Heart left ventricle (tissue), 16 donors: Measurements from ENCODE around the gene TCF7. TPM values are rescaled to one million over a fixed set of nuclear protein-coding genes. Genes with fewer than 3 reads are reported as not detected.

Experiments
- ATAC-seq, 4 donors: fragments of 200-7000 bp; cut with Tn5 transposase; one replicate each; pipeline ENCODE4 v1.9.1; 2020 to 2022; ENCODE audit warnings: moderate library complexity in 4 of 4, mild to moderate bottlenecking in 3 of 4, moderate number of reproducible peaks in 1 of 4
- DNase-seq, 5 donors: peaks; one replicate each; pipeline ENCODE4 v3.0.0-alpha.2; 2020
- H3K27ac ChIP-seq, 12 donors: fragments of 200-600 bp; sonication (generic) in 4 of 12; one replicate each; pipeline versions ENCODE4 v1.5.0 to v1.8.0; 2016 to 2022; ENCODE audit warnings: mild to moderate bottlenecking in 2 of 12
- H3K27me3 ChIP-seq, 9 donors: fragments of 200-600 bp; sonication (generic) in 2 of 9; one replicate each; pipeline versions ENCODE4 v1.5.1 to v1.8.0; 2016 to 2022; ENCODE audit warnings: mild to moderate bottlenecking in 3 of 9
- H3K36me3 ChIP-seq, 9 donors: fragments of 200-600 bp; sonication (generic) in 2 of 9; one replicate each; pipeline versions ENCODE4 v1.5.0 to v1.8.0; 2018 to 2022; ENCODE audit warnings: mild to moderate bottlenecking in 2 of 9
- H3K4me1 ChIP-seq, 12 donors: fragments of 200-600 bp; sonication (generic) in 4 of 12; one replicate each; pipeline versions ENCODE4 v1.5.0 to v1.8.0; 2016 to 2022; ENCODE audit warnings: mild to moderate bottlenecking in 3 of 12
- H3K4me3 ChIP-seq, 12 donors: fragments of 200-600 bp; sonication (generic) in 4 of 12; one replicate each; pipeline versions ENCODE4 v1.5.0 to v1.8.0; 2017 to 2022; ENCODE audit warnings: mild to moderate bottlenecking in 9 of 12, moderate library complexity in 4 of 12
- H3K9me3 ChIP-seq, 12 donors: fragments of 200-600 bp; sonication (generic) in 4 of 12; one replicate each; pipeline versions ENCODE4 v1.5.0 to v1.8.0; 2016 to 2022; ENCODE audit warnings: mild to moderate bottlenecking in 1 of 12
- POLR2A ChIP-seq, 2 donors: fragments of 450-650 bp; IDR thresholded peaks; one replicate each; pipeline ENCODE4 v1.6.1; 2017; ENCODE audit warnings: antibody characterized with exemption in 2 of 2, mild to moderate bottlenecking in 2 of 2, moderate library complexity in 2 of 2
- WGBS, 4 donors: extraction: QIAGEN DNeasy Blood & Tissue Kit in 2 of 4; methylation state at CpG; one replicate each; pipeline versions ENCODE4 v1.1.5 to v1.1.7; 2013 to 2018; 5-methylcytosine and 5-hydroxymethylcytosine counted together
- intact Hi-C, 10 donors: fragments of 100-400 bp; cut with DNase I; formaldehyde crosslinking; loops; one replicate each; pipeline versions ENCODE4 v1.11.1 to v1.14.2; 2022
- polyA plus RNA-seq, 2 donors: library from polyadenylated mRNA; stranded (reverse); fragments of 200-250 nt; gene quantifications; one replicate each; pipeline ENCODE4 v1.2.3, GENCODE V29; 2013
- total RNA-seq, 9 donors: library from RNA; depleted of rRNA in 2 of 9; stranded (reverse); fragments of >200 nt in 2 of 9; fragmentation: NEBNext Ultra II Directional in 3 of 9; extraction: Animal tissue kit (Norgen Biotek cat#: 25700) in 3 of 9; gene quantifications; one replicate each; pipeline versions ENCODE4 v1.1.0 to v1.2.4, GENCODE V29; 2016 to 2023
- TF ChIP-seq, protein P1 (sequence below), 12 donors: fragments of 200-600 bp; sonication (generic) in 4 of 12; IDR thresholded peaks; one replicate each; pipeline versions ENCODE4 v1.5.0 to v1.8.0; 2018 to 2022; ENCODE audit warnings: antibody characterized with exemption in 12 of 12, mild to moderate bottlenecking in 5 of 12
- donor health status: ischemic (EF 13 %, LVEDD 7.1; RV severe dilation, severe dysfunction).
- donor health status: healthy with polysubstance abuse.
- donor health status: DM: no; HTN: yes; CAD: no.
- donor health status: DM: no; HTN: no; CAD: no.
- donor health status: ischemic (EF 25% LVEDD 6.9; RV normal size, moderate dysfunction).
- donor health status: ischemic (EF 25% LVEDD 5.7; RV mildly dilated, moderate dysfunction).
- donor health status: healthy.
- donor health status: DM: yes; HTN: yes; CAD: no.
- donor health status: ischemic (EF 35%, LVEDD 5.7; RV mildly dilated, moderate dysfunction).
- donor health status: nonischemic (EF 11% LVEDD 7.7; RV severe dilation, severe dysfunction).
- donor health status: DM: yes; HTN: yes; CAD: no.
- donor health status: PGD.
- donor health status: ischemic (EF 29% LVEDD 5.4; RV normal size, mild dysfunction).
- donor health status: nonischemic (EF 23%, LVEDD 6.1; RV moderate dilation, normal function).

TCF7 gene
- total and polyA plus RNA-seq, 11 donors = 0.79 to 5.2 (median 1.9) TPM

DNA sequence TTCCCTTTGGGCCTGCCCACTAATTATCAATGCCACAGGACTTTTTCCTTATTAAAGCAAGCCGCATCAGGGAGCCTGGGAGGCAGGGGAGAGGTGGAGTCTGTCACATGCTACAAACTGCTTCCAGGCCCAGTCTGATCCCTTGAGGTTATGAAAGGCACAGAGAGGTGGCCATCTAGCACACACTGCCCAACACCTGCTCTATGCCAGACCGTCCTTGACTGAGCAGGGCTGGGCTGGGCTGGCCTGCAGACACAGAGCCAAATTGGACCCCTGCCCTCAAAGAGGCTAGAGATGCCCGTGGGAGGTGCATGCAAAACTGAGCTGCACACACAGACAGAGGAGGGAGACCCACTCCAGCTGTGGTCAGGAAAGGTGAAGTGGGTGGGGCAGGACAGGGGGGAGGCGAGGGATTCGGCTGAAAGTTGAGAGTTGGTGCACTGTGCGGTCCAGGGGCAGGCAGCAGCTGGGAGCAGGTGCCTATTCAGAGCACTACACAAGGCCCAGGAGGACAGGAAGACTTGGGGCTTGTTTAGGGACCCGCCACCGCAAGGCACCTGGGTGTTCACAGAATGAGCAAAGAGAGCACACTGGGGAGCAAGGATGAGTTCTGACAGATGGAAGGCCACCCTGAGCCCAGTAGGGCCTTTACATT lies 36.4 kb upstream of the TCF7 start:
- H3K4me3 ChIP-seq = no peak overlapping the region
- H3K27me3 ChIP-seq = no peaks in the 10 kb centered on the region
- peak in 1 of 5 donors; percentile 45 for DNase-seq
- peak in 3 of 4 donors; percentile 36 to 63 (median 60) for ATAC-seq
- H3K27ac ChIP-seq = no peak overlapping the region
- intact Hi-C loops = no loop called here
- no peaks in the 10 kb centered on the region for H3K36me3 ChIP-seq
- TF ChIP-seq, protein P1, sequence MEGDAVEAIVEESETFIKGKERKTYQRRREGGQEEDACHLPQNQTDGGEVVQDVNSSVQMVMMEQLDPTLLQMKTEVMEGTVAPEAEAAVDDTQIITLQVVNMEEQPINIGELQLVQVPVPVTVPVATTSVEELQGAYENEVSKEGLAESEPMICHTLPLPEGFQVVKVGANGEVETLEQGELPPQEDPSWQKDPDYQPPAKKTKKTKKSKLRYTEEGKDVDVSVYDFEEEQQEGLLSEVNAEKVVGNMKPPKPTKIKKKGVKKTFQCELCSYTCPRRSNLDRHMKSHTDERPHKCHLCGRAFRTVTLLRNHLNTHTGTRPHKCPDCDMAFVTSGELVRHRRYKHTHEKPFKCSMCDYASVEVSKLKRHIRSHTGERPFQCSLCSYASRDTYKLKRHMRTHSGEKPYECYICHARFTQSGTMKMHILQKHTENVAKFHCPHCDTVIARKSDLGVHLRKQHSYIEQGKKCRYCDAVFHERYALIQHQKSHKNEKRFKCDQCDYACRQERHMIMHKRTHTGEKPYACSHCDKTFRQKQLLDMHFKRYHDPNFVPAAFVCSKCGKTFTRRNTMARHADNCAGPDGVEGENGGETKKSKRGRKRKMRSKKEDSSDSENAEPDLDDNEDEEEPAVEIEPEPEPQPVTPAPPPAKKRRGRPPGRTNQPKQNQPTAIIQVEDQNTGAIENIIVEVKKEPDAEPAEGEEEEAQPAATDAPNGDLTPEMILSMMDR (IDR thresholded peaks at IDR 0.05) = no peak
- TF ChIP-seq POLR2A (IDR thresholded peaks at IDR 0.05) = no peak
- no peaks in the 10 kb centered on the region for H3K9me3 ChIP-seq
- H3K4me1 ChIP-seq = no peaks in the 10 kb centered on the region
- 67 to 79% (median 69%) methylated on average over 8 of the region's 8 CpGs for WGBS, 4 donors

DNA sequence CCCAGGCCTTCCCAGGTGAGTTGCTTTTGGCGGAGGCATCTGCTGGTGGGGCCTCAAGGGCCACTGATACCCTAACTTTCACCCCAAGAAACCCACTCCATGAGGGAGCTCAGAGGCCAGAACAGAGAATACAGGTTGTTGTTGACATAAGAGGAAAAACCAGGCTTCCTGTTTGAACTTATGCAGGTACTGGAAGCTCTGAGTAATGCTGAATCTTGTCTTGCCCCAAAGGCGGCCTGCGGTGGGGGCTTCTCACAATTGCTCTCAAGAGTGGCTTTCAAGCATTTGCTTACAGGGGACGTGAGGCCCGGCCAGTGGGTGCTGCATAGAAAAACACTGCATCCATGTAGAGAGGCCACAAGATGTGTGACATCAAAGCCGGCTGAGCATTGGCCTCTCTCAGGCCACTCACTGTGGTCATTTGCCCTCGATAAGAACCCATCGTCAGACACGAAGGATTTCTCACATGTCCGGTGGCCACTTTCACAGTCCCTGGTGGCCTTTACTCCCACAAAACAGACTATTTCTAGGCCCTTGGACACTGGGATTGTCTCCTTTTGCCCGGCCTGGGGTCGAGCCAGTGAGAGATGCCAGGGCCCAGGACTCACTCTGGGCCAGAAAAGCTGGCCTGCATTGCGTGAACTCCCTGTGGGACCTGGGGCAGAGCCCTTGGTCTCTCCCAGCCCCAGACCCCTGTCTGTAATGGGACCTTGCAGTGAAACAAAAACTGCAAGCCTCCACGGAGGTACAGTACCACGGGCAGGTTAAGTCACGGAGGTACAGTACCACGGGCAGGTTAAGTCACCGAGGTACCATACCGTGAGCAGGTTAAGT lies 34.5 kb upstream of the TCF7 start:
- no peak overlapping the region for H3K4me3 ChIP-seq
- TF ChIP-seq POLR2A (IDR thresholded peaks at IDR 0.05) = no peak
- TF ChIP-seq, protein P1 (IDR thresholded peaks at IDR 0.05) = no peak
- H3K27ac ChIP-seq = peak overlapping the region in 1 of 12 donors; percentile 27
- DNase-seq (no peak), ATAC-seq (no peak)
- WGBS, 4 donors = 86 to 96% (median 88%) methylated on average over 15 to 19 of the region's 19 CpGs
- H3K9me3 ChIP-seq = no peaks in the 10 kb centered on the region
- intact Hi-C loops = no loop called here
- H3K36me3 ChIP-seq = no peaks in the 10 kb centered on the region
- no peaks in the 10 kb centered on the region for H3K4me1 ChIP-seq
- H3K27me3 ChIP-seq = no peaks in the 10 kb centered on the region

DNA sequence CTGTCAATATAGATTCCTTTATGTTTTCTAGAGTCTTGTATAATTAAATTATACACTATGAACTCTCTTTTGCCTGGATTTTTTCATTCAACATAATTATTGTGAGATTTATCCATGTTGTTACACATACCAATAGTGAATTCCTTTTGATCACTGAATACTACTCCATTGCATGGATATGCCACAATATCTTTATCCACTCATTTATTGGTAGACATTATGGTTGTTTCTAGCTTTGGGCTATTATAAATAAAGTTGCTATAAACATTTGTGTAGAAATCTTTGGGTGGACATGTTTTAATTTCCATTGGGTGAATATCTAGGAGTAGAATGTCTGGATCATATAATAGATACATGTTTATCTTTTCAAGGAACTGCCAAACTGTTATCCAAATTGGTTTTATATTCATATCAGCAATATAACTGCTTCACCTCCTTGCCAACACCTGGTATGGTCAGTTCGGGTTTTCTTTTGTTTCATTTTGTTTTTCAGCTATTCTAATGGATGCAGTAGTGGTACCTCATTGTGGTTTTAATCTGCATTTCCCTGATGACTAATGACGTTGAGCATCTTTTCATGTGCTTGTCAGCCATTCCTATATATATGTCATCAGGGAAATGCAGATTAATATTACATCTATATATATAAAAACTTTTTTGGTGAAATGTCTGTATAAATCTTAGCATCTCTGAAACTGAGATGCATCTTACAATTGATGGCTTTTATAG lies 32.1 kb upstream of the TCF7 start:
- intact Hi-C loops = no loop called here
- Histone ChIP-seq H3K4me3 (no peak overlapping the region), H3K27ac (no peak overlapping the region), H3K4me1 (no peaks in the 10 kb centered on the region), H3K27me3 (no peaks in the 10 kb centered on the region), H3K36me3 (no peaks in the 10 kb centered on the region), H3K9me3 (no peaks in the 10 kb centered on the region)
- no peak for DNase-seq
- 71 to 78% (median 76%) methylated on average over 2 of the region's 2 CpGs for WGBS, 4 donors
- no peak for ATAC-seq
- TF ChIP-seq, protein P1 (IDR thresholded peaks at IDR 0.05) = no peak
- no peak for TF ChIP-seq POLR2A (IDR thresholded peaks at IDR 0.05)

DNA sequence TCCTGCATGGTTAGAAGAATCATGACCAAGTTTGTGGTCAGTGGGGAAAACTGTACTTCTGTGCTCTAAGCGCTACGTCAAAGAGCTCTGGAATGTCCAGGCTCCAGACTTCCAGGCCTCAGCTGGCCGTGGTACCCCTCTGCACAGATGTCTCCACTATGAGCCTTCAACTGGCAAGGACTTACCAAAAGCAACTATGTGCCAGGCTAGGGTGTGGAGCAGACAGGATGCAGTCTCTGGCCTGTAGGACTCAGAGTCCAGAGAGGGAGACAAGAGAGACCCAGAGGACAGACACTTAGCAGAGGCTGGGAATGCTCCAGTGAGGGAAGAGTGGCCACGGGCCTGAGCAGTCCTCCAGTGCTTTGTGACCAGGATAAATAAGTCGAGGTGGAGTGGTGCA lies 31.0 kb upstream of the TCF7 start:
- TF ChIP-seq, protein P1 (IDR thresholded peaks at IDR 0.05) = no peak
- no peak for TF ChIP-seq POLR2A (IDR thresholded peaks at IDR 0.05)
- no peaks in the 10 kb centered on the region for H3K27me3 ChIP-seq
- no peaks in the 10 kb centered on the region for H3K36me3 ChIP-seq
- no peaks in the 10 kb centered on the region for H3K9me3 ChIP-seq
- 59 to 74% (median 68%) methylated on average over 5 of the region's 5 CpGs for WGBS, 4 donors
- no peak overlapping the region for H3K4me3 ChIP-seq
- intact Hi-C loops = no loop called here
- H3K4me1 ChIP-seq = no peaks in the 10 kb centered on the region
- H3K27ac ChIP-seq = no peak overlapping the region
- ATAC-seq (no peak), DNase-seq (no peak)
